ENCODE results near the gene DDX3X. TPM values are rescaled to one million over a fixed set of nuclear protein-coding genes. Genes with fewer than 3 reads are reported as not detected.

The DDX3X gene
- total and polyA plus RNA-seq, 2 experiments from 2014 or later: 68.1 to 239 TPM

DNA sequence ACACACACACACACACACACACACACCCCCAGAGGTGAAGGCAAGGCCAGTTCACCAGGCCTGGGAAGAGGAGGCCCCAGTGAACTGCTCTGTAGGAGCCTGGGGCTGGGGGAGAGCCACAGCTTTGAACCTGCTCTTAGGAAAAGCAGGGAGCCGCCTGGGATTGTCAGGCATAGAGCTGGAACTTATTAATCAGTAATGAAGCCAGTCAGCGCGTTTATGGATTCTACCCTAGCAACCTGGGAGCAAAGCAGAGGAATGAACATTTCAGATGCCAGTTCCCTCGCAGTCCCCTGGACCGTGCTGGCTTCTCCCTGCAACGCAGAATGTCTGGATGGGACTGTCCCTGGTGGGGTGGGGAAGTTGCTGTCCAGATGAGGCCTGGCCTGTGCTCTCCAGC, 45.3 kb upstream of the DDX3X start (continued):
- TF ChIP-seq, protein P1, sequence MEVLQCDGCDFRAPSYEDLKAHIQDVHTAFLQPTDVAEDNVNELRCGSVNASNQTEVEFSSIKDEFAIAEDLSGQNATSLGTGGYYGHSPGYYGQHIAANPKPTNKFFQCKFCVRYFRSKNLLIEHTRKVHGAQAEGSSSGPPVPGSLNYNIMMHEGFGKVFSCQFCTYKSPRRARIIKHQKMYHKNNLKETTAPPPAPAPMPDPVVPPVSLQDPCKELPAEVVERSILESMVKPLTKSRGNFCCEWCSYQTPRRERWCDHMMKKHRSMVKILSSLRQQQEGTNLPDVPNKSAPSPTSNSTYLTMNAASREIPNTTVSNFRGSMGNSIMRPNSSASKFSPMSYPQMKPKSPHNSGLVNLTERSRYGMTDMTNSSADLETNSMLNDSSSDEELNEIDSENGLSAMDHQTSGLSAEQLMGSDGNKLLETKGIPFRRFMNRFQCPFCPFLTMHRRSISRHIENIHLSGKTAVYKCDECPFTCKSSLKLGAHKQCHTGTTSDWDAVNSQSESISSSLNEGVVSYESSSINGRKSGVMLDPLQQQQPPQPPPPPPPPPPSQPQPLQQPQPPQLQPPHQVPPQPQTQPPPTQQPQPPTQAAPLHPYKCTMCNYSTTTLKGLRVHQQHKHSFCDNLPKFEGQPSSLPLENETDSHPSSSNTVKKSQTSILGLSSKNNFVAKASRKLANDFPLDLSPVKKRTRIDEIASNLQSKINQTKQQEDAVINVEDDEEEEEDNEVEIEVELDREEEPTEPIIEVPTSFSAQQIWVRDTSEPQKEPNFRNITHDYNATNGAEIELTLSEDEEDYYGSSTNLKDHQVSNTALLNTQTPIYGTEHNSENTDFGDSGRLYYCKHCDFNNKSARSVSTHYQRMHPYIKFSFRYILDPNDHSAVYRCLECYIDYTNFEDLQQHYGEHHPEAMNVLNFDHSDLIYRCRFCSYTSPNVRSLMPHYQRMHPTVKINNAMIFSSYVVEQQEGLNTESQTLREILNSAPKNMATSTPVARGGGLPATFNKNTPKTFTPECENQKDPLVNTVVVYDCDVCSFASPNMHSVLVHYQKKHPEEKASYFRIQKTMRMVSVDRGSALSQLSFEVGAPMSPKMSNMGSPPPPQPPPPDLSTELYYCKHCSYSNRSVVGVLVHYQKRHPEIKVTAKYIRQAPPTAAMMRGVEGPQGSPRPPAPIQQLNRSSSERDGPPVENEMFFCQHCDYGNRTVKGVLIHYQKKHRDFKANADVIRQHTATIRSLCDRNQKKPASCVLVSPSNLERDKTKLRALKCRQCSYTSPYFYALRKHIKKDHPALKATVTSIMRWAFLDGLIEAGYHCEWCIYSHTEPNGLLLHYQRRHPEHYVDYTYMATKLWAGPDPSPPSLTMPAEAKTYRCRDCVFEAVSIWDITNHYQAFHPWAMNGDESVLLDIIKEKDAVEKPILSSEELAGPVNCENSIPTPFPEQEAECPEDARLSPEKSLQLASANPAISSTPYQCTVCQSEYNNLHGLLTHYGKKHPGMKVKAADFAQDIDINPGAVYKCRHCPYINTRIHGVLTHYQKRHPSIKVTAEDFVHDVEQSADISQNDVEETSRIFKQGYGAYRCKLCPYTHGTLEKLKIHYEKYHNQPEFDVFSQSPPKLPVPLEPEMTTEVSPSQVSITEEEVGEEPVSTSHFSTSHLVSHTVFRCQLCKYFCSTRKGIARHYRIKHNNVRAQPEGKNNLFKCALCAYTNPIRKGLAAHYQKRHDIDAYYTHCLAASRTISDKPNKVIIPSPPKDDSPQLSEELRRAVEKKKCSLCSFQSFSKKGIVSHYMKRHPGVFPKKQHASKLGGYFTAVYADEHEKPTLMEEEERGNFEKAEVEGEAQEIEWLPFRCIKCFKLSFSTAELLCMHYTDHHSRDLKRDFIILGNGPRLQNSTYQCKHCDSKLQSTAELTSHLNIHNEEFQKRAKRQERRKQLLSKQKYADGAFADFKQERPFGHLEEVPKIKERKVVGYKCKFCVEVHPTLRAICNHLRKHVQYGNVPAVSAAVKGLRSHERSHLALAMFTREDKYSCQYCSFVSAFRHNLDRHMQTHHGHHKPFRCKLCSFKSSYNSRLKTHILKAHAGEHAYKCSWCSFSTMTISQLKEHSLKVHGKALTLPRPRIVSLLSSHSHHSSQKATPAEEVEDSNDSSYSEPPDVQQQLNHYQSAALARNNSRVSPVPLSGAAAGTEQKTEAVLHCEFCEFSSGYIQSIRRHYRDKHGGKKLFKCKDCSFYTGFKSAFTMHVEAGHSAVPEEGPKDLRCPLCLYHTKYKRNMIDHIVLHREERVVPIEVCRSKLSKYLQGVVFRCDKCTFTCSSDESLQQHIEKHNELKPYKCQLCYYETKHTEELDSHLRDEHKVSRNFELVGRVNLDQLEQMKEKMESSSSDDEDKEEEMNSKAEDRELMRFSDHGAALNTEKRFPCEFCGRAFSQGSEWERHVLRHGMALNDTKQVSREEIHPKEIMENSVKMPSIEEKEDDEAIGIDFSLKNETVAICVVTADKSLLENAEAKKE (CRISPR knock-in tag; IDR thresholded peaks at IDR 0.05): no peak
- no peak for TF ChIP-seq EZH2phosphoT487 (IDR thresholded peaks at IDR 0.05; ENCODE audit: unreplicated experiment)
- TF ChIP-seq, protein P2, sequence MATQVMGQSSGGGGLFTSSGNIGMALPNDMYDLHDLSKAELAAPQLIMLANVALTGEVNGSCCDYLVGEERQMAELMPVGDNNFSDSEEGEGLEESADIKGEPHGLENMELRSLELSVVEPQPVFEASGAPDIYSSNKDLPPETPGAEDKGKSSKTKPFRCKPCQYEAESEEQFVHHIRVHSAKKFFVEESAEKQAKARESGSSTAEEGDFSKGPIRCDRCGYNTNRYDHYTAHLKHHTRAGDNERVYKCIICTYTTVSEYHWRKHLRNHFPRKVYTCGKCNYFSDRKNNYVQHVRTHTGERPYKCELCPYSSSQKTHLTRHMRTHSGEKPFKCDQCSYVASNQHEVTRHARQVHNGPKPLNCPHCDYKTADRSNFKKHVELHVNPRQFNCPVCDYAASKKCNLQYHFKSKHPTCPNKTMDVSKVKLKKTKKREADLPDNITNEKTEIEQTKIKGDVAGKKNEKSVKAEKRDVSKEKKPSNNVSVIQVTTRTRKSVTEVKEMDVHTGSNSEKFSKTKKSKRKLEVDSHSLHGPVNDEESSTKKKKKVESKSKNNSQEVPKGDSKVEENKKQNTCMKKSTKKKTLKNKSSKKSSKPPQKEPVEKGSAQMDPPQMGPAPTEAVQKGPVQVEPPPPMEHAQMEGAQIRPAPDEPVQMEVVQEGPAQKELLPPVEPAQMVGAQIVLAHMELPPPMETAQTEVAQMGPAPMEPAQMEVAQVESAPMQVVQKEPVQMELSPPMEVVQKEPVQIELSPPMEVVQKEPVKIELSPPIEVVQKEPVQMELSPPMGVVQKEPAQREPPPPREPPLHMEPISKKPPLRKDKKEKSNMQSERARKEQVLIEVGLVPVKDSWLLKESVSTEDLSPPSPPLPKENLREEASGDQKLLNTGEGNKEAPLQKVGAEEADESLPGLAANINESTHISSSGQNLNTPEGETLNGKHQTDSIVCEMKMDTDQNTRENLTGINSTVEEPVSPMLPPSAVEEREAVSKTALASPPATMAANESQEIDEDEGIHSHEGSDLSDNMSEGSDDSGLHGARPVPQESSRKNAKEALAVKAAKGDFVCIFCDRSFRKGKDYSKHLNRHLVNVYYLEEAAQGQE (IDR thresholded peaks at IDR 0.05; ENCODE audit: unreplicated experiment): no peak
- TF ChIP-seq ZNF331 (CRISPR knock-in tag; IDR thresholded peaks at IDR 0.05; ENCODE audit: low read depth): no peak
- TF ChIP-seq NANOG (IDR thresholded peaks at IDR 0.05; ENCODE audit: borderline replicate concordance): no peak
- TF ChIP-seq, protein P3, sequence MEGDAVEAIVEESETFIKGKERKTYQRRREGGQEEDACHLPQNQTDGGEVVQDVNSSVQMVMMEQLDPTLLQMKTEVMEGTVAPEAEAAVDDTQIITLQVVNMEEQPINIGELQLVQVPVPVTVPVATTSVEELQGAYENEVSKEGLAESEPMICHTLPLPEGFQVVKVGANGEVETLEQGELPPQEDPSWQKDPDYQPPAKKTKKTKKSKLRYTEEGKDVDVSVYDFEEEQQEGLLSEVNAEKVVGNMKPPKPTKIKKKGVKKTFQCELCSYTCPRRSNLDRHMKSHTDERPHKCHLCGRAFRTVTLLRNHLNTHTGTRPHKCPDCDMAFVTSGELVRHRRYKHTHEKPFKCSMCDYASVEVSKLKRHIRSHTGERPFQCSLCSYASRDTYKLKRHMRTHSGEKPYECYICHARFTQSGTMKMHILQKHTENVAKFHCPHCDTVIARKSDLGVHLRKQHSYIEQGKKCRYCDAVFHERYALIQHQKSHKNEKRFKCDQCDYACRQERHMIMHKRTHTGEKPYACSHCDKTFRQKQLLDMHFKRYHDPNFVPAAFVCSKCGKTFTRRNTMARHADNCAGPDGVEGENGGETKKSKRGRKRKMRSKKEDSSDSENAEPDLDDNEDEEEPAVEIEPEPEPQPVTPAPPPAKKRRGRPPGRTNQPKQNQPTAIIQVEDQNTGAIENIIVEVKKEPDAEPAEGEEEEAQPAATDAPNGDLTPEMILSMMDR (conservative IDR thresholded peaks at IDR 0.05; ENCODE audit: low read depth in 2 of 2): no peak
- no peak for TF ChIP-seq JUNB (IDR thresholded peaks at IDR 0.05; ENCODE audit: unreplicated experiment)
- no peak for TF ChIP-seq STAT1 (IDR thresholded peaks at IDR 0.05; ENCODE audit: unreplicated experiment)

All from GM23338 (cell line).